ENCODE data around the gene SPATA12. TPM values are rescaled to one million over a fixed set of nuclear protein-coding genes. Genes with fewer than 3 reads are reported as not detected.

SPATA12 gene
- total RNA-seq, 2 experiments from 2014 or later = not detected

DNA sequence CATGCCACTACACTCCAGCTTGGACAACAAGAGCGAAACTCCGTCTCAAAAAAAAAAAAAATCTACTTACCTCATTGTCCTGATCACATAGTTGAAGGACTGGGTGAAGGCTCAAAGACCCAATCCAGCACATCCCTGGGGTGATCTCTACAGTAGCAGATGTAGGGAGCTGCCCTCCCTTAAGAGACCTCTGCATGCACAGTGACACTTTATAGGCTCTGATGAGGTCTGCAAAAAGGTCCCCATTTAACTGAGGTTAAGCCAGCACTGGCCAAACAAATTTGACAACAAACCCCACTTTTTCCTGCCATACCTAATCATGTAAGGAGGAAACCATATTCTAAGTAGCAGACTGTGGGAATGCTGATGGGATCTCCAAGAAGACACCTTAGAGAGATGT is 31.1 kb upstream of the SPATA12 start:
- no peaks in the 10 kb centered on the region for H3K4me1 Mint-ChIP-seq (ENCODE audit: low read depth)
- ChIA-PET POLR2A (no interaction called here), CTCF (no interaction called here)
- no peak overlapping the region for H3K4me3 Mint-ChIP-seq
- ATAC-seq (no peak), DNase-seq (no peak)
- no peaks in the 10 kb centered on the region for H3K9me3 Mint-ChIP-seq
- H3K36me3 Mint-ChIP-seq (ENCODE audit: low read depth) = no peaks in the 10 kb centered on the region
- no peak overlapping the region for H3K27ac Mint-ChIP-seq
- intact Hi-C loops (cut with micrococcal nuclease) = no loop called here
- TF ChIP-seq, protein P1, sequence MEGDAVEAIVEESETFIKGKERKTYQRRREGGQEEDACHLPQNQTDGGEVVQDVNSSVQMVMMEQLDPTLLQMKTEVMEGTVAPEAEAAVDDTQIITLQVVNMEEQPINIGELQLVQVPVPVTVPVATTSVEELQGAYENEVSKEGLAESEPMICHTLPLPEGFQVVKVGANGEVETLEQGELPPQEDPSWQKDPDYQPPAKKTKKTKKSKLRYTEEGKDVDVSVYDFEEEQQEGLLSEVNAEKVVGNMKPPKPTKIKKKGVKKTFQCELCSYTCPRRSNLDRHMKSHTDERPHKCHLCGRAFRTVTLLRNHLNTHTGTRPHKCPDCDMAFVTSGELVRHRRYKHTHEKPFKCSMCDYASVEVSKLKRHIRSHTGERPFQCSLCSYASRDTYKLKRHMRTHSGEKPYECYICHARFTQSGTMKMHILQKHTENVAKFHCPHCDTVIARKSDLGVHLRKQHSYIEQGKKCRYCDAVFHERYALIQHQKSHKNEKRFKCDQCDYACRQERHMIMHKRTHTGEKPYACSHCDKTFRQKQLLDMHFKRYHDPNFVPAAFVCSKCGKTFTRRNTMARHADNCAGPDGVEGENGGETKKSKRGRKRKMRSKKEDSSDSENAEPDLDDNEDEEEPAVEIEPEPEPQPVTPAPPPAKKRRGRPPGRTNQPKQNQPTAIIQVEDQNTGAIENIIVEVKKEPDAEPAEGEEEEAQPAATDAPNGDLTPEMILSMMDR (IDR thresholded peaks at IDR 0.05) = no peak
- no peaks in the 10 kb centered on the region for H3K27me3 Mint-ChIP-seq

DNA sequence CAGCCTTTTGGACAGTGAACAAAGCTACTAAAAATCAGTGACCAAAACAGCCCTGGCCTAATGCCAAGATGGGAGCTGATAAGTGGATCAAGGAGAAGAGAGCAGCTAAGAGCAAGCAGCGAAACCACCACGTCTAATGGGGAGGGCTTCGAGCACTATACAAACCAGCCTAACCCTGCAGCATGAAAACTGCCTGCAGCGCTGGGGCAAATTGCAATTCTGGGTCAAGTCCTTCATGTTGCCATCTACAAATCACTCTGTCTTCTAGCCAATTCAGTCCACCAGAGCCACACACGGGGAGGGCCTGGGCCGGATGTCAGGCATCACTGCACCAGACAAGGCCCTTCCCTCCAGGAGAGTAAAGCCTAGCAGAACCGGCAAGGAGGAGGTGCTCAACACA is 30.5 kb upstream of the SPATA12 start:
- H3K27me3 Mint-ChIP-seq = no peaks in the 10 kb centered on the region
- ChIA-PET POLR2A (no interaction called here), CTCF (no interaction called here)
- H3K27ac Mint-ChIP-seq = no peak overlapping the region
- H3K4me3 Mint-ChIP-seq = no peak overlapping the region
- DNase-seq (no peak), ATAC-seq (no peak)
- intact Hi-C loops (cut with micrococcal nuclease) = no loop called here
- no peaks in the 10 kb centered on the region for H3K36me3 Mint-ChIP-seq (ENCODE audit: low read depth)
- TF ChIP-seq, protein P1 (IDR thresholded peaks at IDR 0.05) = no peak
- no peaks in the 10 kb centered on the region for H3K4me1 Mint-ChIP-seq (ENCODE audit: low read depth)
- no peaks in the 10 kb centered on the region for H3K9me3 Mint-ChIP-seq

DNA sequence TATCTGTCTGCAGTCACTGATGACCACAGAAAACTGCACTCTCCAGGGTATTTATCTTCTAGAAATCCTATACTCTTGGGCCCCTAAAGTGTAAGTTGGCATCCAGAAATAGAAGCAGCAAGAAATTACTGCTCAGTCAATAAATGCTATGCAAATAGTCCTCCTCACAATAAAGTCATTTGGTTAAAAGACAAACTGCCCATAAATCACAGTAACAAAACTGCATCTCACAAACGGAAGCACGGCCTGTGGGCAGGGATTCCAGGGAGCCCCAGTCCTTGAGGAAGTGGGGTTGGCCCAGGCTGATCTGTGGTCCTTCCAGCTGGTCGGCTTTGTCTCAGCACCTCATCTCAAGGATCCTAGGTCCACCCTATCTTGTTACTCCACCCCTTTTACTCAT is 29.7 kb upstream of the SPATA12 start:
- no peaks in the 10 kb centered on the region for H3K27me3 Mint-ChIP-seq
- H3K4me3 Mint-ChIP-seq = no peak overlapping the region
- ATAC-seq (no peak), DNase-seq (no peak)
- CTCF ChIA-PET = no interaction called here
- H3K27ac Mint-ChIP-seq = no peak overlapping the region
- no peaks in the 10 kb centered on the region for H3K9me3 Mint-ChIP-seq
- POLR2A ChIA-PET = no interaction called here
- H3K36me3 Mint-ChIP-seq (ENCODE audit: low read depth) = no peaks in the 10 kb centered on the region
- TF ChIP-seq, protein P1 (IDR thresholded peaks at IDR 0.05) = no peak
- H3K4me1 Mint-ChIP-seq (ENCODE audit: low read depth) = no peaks in the 10 kb centered on the region
- intact Hi-C loops (cut with micrococcal nuclease) = no loop called here

DNA sequence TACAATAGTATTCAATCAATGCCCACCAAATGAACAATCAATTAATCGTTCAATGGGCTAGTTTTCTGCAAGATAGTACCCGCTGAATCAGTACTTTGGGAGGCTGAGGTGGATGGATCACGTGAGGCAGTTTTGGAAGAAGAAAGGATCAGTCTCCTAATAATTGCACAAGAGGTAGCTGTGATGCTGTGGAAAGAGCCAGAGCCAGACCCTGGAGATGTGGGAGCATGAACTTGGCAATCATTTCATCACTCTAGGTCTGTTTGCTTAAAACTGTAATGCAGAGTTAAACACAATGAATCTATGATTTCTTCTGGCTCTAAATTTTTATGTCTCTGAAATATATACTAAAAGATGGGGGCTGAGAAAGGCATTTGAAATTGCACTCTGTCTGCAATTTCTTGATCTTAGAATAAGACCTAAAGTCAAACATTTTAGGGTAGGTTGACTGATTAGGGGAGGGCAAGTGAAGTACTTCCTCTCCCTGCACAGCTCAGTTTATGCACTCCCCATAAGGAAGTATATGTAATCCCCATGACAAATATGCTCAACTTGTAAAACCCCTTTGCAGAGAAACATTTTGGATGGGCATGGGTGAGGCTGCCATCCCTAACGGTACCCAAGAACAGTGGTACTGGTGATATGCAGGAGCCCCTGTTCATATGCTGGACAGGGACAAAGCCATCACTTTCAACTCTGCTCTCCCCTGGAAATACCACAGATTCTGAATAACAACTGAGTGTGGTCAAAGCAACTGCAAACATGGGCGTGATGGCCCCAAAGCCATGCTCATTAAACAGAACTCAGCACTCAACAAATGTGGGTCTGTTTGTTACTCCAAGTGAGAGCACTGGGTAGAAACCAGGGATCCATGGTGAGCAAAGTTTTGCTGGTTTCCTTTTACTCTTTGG is 28.6 kb upstream of the SPATA12 start:
- H3K4me1 Mint-ChIP-seq (ENCODE audit: low read depth) = no peaks in the 10 kb centered on the region
- no peak overlapping the region for H3K4me3 Mint-ChIP-seq
- no peak for ATAC-seq
- POLR2A ChIA-PET = no interaction called here
- intact Hi-C loops (cut with micrococcal nuclease) = no loop called here
- DNase-seq = no peak
- H3K9me3 Mint-ChIP-seq = no peaks in the 10 kb centered on the region
- H3K36me3 Mint-ChIP-seq (ENCODE audit: low read depth) = no peaks in the 10 kb centered on the region
- TF ChIP-seq, protein P1 (IDR thresholded peaks at IDR 0.05) = no peak
- no peak overlapping the region for H3K27ac Mint-ChIP-seq
- no peaks in the 10 kb centered on the region for H3K27me3 Mint-ChIP-seq
- CTCF ChIA-PET = no interaction called here

DNA sequence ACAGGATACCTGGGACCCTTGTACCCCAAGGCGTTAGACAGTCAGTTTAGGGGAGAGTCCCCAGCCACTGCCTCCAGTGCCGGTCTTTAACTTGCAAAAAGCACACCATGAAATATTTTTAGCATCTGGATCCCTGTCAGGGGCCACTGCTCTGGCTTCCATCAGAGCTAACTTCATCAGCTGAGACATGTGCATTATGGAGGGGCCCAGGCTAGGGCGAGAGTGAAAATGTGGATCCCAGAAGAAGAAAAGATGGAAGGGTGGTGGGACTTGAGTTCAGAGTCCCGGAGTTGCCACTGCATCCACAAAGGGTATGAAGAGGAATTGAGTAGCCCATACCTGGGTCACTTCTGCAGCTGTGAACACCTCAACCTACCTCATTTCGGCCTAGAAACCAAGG is 23.5 kb upstream of the SPATA12 start:
- H3K9me3 Mint-ChIP-seq = no peaks in the 10 kb centered on the region
- CTCF ChIA-PET = interaction anchor here (1.5 kb wide), 1 partner anchor 41 kb away, joined by 3 read pairs; no protein-coding TSS in a partner anchor
- H3K27ac Mint-ChIP-seq = no peak overlapping the region
- TF ChIP-seq, protein P1 (IDR thresholded peaks at IDR 0.05) = no peak
- POLR2A ChIA-PET = no interaction called here
- ATAC-seq (no peak), DNase-seq (no peak)
- H3K27me3 Mint-ChIP-seq = peaks cover 7% of the 10 kb centered on the region
- intact Hi-C loops (cut with micrococcal nuclease) = no loop called here
- no peak overlapping the region for H3K4me3 Mint-ChIP-seq
- no peaks in the 10 kb centered on the region for H3K36me3 Mint-ChIP-seq (ENCODE audit: low read depth)
- no peaks in the 10 kb centered on the region for H3K4me1 Mint-ChIP-seq (ENCODE audit: low read depth)

All from activated CD8-positive, alpha-beta T cell treated with anti-CD3 and anti-CD28 coated beads for 36 hours (primary cell).